T47D (cell line): ENCODE measurements around the gene ZNF230.

ENCODE experiments used
- DNase-seq, 2 experiments: peaks; one replicate each; pipeline versions ENCODE4 v3.0.0 to v3.0.0-alpha.2; 2011 to 2012; ENCODE audit warnings: low read depth in 1 of 2, low spot score in 1 of 2
- JUND ChIP-seq: IDR thresholded peaks from 2 replicates; pipeline ENCODE4 v1.6.1; 2012; ENCODE audit warnings: low read depth
- in situ Hi-C: cut with HindIII; loops from 2 replicates; pipeline ENCODE4 v1.10.0; 2016; ENCODE audit warnings: low sequenced_read_pairs, low pct_unique_long_range_greater_than_20kb

ZNF230 gene

GRCh38 chr19:44007473-44007872 lies 4.7 kb downstream of the ZNF230 start:
- no peak for DNase-seq
- no peak for TF ChIP-seq JUND
- in situ Hi-C loops = no loop called here

- no peak for TF ChIP-seq JUND
- in situ Hi-C loops = no loop called here
Observed at GRCh38 chr19:44010468-44010867, 7.7 kb downstream of the ZNF230 start.

GRCh38 chr19:44019498-44019897 lies 16.7 kb downstream of the ZNF230 start:
- DNase-seq = no peak
- no peak for TF ChIP-seq JUND
- in situ Hi-C loops = no loop called here

More at GRCh38 chr19:44010468-44010867, 7.7 kb downstream of the ZNF230 start:
- no peak for DNase-seq

GRCh38 chr19:44021221-44021620 lies 18.5 kb downstream of the ZNF230 start:
- no peak for DNase-seq
- in situ Hi-C loops = no loop called here
- no peak for TF ChIP-seq JUND

- DNase-seq = no peak
- in situ Hi-C loops = no loop called here
- no peak for TF ChIP-seq JUND
Observed at GRCh38 chr19:44024900-44025216, 22.1 kb downstream of the ZNF230 start.

DNA sequence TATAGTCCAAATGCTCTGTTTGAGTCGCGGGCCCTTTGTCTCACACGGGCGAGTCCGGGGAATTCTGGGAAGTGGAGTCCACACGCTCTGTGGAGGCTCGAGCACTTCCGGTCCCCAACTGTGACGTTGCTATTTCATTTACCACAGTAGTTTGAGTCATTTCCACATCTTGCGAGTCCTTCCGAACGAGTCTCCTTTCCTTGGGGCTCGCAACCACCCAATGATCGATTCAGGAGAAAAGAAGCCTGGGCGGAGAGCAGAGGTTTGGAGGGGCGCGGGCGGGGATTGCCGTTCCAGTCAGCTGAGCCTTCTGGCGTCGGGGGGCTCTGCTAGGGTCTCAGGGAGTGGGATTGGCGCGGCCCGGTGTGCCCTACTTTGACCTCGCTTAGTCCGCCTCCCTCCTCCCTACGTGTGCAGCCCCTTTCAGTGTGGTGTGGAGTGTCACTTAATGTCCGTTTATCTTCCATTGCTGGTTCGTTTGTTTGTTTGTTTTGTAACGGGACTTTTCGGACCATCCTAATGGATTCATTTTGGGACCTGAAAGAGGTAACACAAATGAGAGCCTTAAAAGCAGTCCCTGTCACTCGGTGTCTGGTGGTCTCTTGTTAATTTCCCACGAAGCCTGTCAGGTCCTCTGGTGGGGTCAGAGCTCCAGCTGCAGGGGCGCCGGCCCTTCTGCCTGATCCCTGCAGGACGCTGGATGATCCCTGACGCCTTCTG lies 22.6 kb downstream of the ZNF230 start, which contains the start of gene ZNF222:
TSS of gene ZNF222 (plus strand) at position 163 of the 720 bp plus-strand sequence. CDS start at position 221, 58 bp downstream.
- TF ChIP-seq JUND = no peak
- in situ Hi-C loops = no loop called here
- DNase-seq = peak; percentile 11 to 88

DNA sequence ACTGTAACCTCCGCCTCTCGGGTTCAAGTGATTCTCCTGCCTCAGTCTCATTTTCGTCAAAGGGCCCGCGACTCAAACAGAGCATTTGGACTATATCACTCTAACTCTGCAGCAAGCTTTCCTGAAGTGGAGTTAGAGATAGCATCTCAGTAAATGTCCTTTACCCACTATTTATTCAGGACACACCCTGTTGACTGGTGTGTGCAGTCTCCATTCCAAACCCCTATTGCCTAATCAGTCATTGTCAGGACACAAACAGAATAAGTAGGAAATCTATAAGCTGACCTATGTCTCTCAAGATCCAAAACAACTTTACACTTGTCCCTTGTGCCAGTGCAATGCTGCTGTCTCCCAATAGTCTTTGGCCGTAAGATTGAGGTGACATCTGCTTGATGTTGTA lies 23.9 kb downstream of the ZNF230 start:
- no peak for DNase-seq
- no peak for TF ChIP-seq JUND
- in situ Hi-C loops = no loop called here

DNA sequence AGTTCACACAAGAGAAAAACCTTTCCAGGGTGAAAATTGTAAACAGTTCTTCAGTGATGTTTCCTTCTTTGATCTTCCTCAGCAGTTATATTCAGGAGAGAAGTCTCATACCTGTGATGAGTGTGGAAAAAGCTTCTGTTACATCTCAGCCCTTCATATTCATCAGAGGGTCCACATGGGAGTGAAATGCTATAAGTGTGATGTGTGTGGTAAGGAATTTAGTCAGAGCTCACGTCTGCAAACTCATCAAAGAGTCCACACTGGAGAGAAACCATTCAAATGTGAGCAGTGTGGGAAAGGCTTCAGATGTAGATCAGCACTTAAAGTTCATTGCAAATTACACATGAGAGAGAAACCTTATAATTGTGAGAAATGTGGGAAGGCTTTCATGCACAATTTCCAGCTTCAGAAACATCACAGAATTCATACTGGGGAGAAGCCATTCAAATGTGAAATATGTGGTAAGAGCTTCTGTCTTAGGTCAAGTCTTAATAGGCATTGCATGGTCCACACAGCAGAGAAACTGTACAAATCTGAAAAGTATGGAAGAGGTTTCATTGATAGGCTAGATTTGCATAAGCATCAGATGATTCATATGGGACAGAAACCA lies 29.3 kb downstream of the ZNF230 start:
- DNase-seq = no peak
- in situ Hi-C loops = no loop called here
- TF ChIP-seq JUND = no peak

- TF ChIP-seq JUND = no peak
Observed at GRCh38 chr19:44042147-44042546, 39.4 kb downstream of the ZNF230 start.

GRCh38 chr19:44050740-44051649 lies 48.2 kb downstream of the ZNF230 start:
- TF ChIP-seq JUND = no peak
- DNase-seq = no peak
- in situ Hi-C loops = no loop called here

More at GRCh38 chr19:44042147-44042546, 39.4 kb downstream of the ZNF230 start:
- DNase-seq = no peak
- in situ Hi-C loops = no loop called here

- peak; percentile 85 to 97 for DNase-seq
- in situ Hi-C loops = no loop called here
- no peak for TF ChIP-seq JUND
Observed at GRCh38 chr19:44051650-44052402, 49.1 kb downstream of the ZNF230 start, which contains the start of gene ZNF223. Gene ZNF223, plus strand, starts transcription at chr19:44052036. Its CDS starts 3,141 bp downstream, at chr19:44055177.

DNA sequence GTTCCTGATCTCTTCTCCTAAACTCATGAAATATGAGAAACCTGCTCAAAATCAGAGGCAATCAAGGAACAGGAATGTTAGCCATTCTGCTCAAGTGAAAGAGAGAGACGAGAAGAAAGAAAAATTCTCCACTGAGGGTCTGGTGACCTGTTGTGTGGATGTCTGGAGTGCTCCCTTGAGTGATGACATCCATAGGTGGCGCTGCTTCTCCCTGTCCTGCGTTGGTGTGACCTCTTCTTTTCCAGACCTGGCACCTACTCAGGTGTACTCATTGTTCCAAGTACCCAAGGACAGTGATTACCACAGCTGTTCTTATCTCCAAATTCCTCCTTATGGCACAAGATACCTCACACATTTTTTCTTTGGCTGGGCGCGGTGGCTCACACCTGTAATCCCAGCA lies 53.1 kb downstream of the ZNF230 start:
- no peak for TF ChIP-seq JUND

More for the DNA sequence above, 53.1 kb downstream of the ZNF230 start:
- in situ Hi-C loops = no loop called here
- DNase-seq = no peak
